GM23338 (cell line): ENCODE data around the gene NDEL1. TPM values are rescaled to one million over a fixed set of nuclear protein-coding genes. Genes with fewer than 3 reads are reported as not detected.

Source experiments
- ATAC-seq: fragments of 200-7000 bp; cut with Tn5 transposase; 3 replicates; pipeline ENCODE4 v1.9.1; 2020
- DNase-seq: peaks from one replicate; pipeline ENCODE4 v3.0.0-alpha.2; 2015; ENCODE audit warnings: low spot score
- H2AFZ ChIP-seq: fragments of 200-600 bp; sonication (generic); 2 replicates; pipeline ENCODE4 v1.8.0; 2016; ENCODE audit warnings: antibody characterized with exemption, mild to moderate bottlenecking, moderate library complexity
- H3F3A ChIP-seq: fragments of 200-600 bp; sonication (generic); replicated peaks from 2 replicates; pipeline ENCODE4 v1.8.0; 2017; ENCODE audit warnings: antibody characterized with exemption, mixed run types, low read depth
- H3K27ac ChIP-seq: fragments of 200-600 bp; sonication (generic); 2 replicates; pipeline ENCODE4 v1.6.1; 2016; ENCODE audit warnings: low read depth
- H3K27me3 ChIP-seq: fragments of 200-600 bp; sonication (generic); 2 replicates; pipeline ENCODE4 v1.8.0; 2016; ENCODE audit warnings: mild to moderate bottlenecking, mixed run types, moderate library complexity; ENCODE audit not compliant: insufficient read depth
- H3K36me3 ChIP-seq: fragments of 200-600 bp; sonication (generic); 2 replicates; pipeline ENCODE4 v1.8.0; 2016; ENCODE audit warnings: mild to moderate bottlenecking; ENCODE audit not compliant: insufficient read depth
- H3K4me1 ChIP-seq: fragments of 200-600 bp; sonication (generic); 2 replicates; pipeline ENCODE4 v1.8.0; 2016; ENCODE audit warnings: mild to moderate bottlenecking, moderate library complexity; ENCODE audit not compliant: insufficient read depth
- H3K4me2 ChIP-seq: fragments of 200-600 bp; sonication (generic); 2 replicates; pipeline ENCODE4 v1.7.1; 2017; ENCODE audit warnings: mixed run types
- H3K4me3 ChIP-seq: fragments of 200-600 bp; sonication (generic); 2 replicates; pipeline ENCODE4 v1.6.1; 2016; ENCODE audit warnings: mixed run types
- H3K79me2 ChIP-seq: fragments of 200-600 bp; sonication (generic); replicated peaks from 2 replicates; pipeline ENCODE4 v1.8.0; 2017; ENCODE audit warnings: mild to moderate bottlenecking; ENCODE audit not compliant: insufficient read depth
- H3K9me2 ChIP-seq: fragments of 200-600 bp; sonication (generic); 2 replicates; pipeline ENCODE4 v1.8.0; 2017; ENCODE audit not compliant: insufficient read depth
- H4K20me1 ChIP-seq: fragments of 200-600 bp; sonication (generic); replicated peaks from 2 replicates; pipeline ENCODE4 v1.8.0; 2017; ENCODE audit warnings: mild to moderate bottlenecking; ENCODE audit not compliant: insufficient read depth
- H3K27ac Mint-ChIP-seq: 2 replicates; pipeline ENCODE4 v1.8.0; 2020; ENCODE audit warnings: inconsistent platforms, mild to moderate bottlenecking, moderate library complexity, mixed read lengths
- H3K27me3 Mint-ChIP-seq: 3 replicates; pipeline ENCODE4 v1.8.0; 2022; ENCODE audit warnings: low read depth, mild to moderate bottlenecking, moderate library complexity, mixed read lengths, inconsistent platforms; ENCODE audit not compliant: insufficient read depth, poor library complexity
- H3K36me3 Mint-ChIP-seq: 3 replicates; pipeline ENCODE4 v1.8.0; 2021; ENCODE audit warnings: low read depth, mild to moderate bottlenecking, inconsistent platforms, moderate library complexity, mixed read lengths
- H3K4me1 Mint-ChIP-seq: 3 replicates; pipeline ENCODE4 v1.8.0; 2020; ENCODE audit warnings: mild to moderate bottlenecking, inconsistent platforms, mixed read lengths
- H3K4me3 Mint-ChIP-seq: 3 replicates; pipeline ENCODE4 v1.8.0; 2021; ENCODE audit warnings: moderate library complexity, mild to moderate bottlenecking, inconsistent platforms, mixed read lengths
- H3K9me3 Mint-ChIP-seq: 3 replicates; pipeline ENCODE4 v1.8.0; 2020; ENCODE audit warnings: moderate library complexity, mild to moderate bottlenecking, inconsistent platforms, mixed read lengths
- CREB1 ChIP-seq: fragments of 250-450 bp; sonication (Bioruptor Pico); IDR thresholded peaks from 2 replicates; pipeline ENCODE4 v1.5.0; 2020; ENCODE audit warnings: low read depth, mild to moderate bottlenecking, moderate library complexity
- CTCF ChIP-seq, 2 experiments: fragments of 200-600 bp in 1 of 2; sonication (generic) in 1 of 2; conservative IDR thresholded peaks; 2 replicates each; pipeline versions ENCODE4 v1.5.1 to v1.6.1; 2016 to 2017; ENCODE audit warnings: antibody characterized with exemption in 2 of 2, low read depth in 2 of 2, mild to moderate bottlenecking in 2 of 2, moderate library complexity in 1 of 2
- ETS1 ChIP-seq: IDR thresholded peaks from 2 replicates; pipeline ENCODE4 v1.6.1; 2016; ENCODE audit warnings: antibody characterized with exemption
- EZH2 ChIP-seq: fragments of 200-600 bp; sonication (generic); IDR thresholded peaks from one replicate; pipeline ENCODE4 v1.8.0; 2017; ENCODE audit warnings: antibody characterized with exemption, mild to moderate bottlenecking, low read depth; ENCODE audit not compliant: unreplicated experiment
- EZH2phosphoT487 ChIP-seq: fragments of 200-600 bp; sonication (generic); IDR thresholded peaks from one replicate; pipeline ENCODE4 v1.8.1; 2018; ENCODE audit warnings: antibody characterized with exemption; ENCODE audit not compliant: unreplicated experiment
- JUNB ChIP-seq: IDR thresholded peaks from one replicate; pipeline ENCODE4 v1.6.1; 2016; ENCODE audit warnings: antibody characterized with exemption; ENCODE audit not compliant: unreplicated experiment
- NANOG ChIP-seq: IDR thresholded peaks from 2 replicates; pipeline ENCODE4 v1.6.1; 2016; ENCODE audit warnings: antibody characterized with exemption, borderline replicate concordance
- POLR2AphosphoS5 ChIP-seq: IDR thresholded peaks from 2 replicates; pipeline ENCODE4 v1.6.1; 2016; ENCODE audit warnings: antibody characterized with exemption, low read depth
- STAT1 ChIP-seq: IDR thresholded peaks from one replicate; pipeline ENCODE4 v1.6.1; 2016; ENCODE audit warnings: antibody characterized with exemption; ENCODE audit not compliant: unreplicated experiment
- ZNF114 ChIP-seq: fragments of 250-450 bp; sonication (Bioruptor Pico); IDR thresholded peaks from 2 replicates; pipeline ENCODE4 v1.5.0; 2020; ENCODE audit warnings: mild to moderate bottlenecking, moderate library complexity
- ZNF331 ChIP-seq: fragments of 250-450 bp; sonication (Bioruptor Pico); IDR thresholded peaks from 2 replicates; pipeline ENCODE4 v1.5.0; 2020; ENCODE audit warnings: low read depth, mild to moderate bottlenecking, moderate library complexity
- polyA plus RNA-seq: library from polyadenylated mRNA; unstranded; fragments of >200 nt; fragmentation: Nextera tagmentation; extraction: Ambion mirVana; gene quantifications from 2 replicates; pipeline ENCODE4 v1.2.1, GENCODE V29; 2016
- total RNA-seq: library from RNA; depleted of rRNA; stranded (reverse); fragments of >200 nt; shearing (Covaris generic); gene quantifications from 2 replicates; pipeline ENCODE4 v1.2.3, GENCODE V29; 2014
- TF ChIP-seq, protein P1 (sequence below): IDR thresholded peaks from one replicate; pipeline ENCODE4 v1.6.1; 2018; ENCODE audit warnings: antibody characterized with exemption; ENCODE audit not compliant: unreplicated experiment
- TF ChIP-seq, protein P2 (sequence below): fragments of 250-450 bp; sonication (Bioruptor Pico); IDR thresholded peaks from 2 replicates; pipeline ENCODE4 v1.5.0; 2020; ENCODE audit warnings: mild to moderate bottlenecking, moderate library complexity

NDEL1 gene
- total and polyA plus RNA-seq, 2 experiments from 2014 or later, result 21.2 to 26.0 TPM

- Histone ChIP-seq H2AFZ (no peak within 1 kb of the TSS), H3K27me3 (no peaks in the 10 kb centered on the region), H3K4me1 (no peaks in the 10 kb centered on the region), H3K4me3 (no peak within 1 kb of the TSS), H3K79me2 (no peaks in the 10 kb centered on the region), H3F3A (no peaks in the 10 kb centered on the region; the same call in 1 of the 2 replicates), H3K27ac (no peak within 1 kb of the TSS), H4K20me1 (no peaks in the 10 kb centered on the region), H3K4me2 (no peak within 1 kb of the TSS), H3K36me3 (no peaks in the 10 kb centered on the region), H3K9me2 (no peaks in the 10 kb centered on the region)
- no peaks in the 10 kb centered on the region for H3K9me3 Mint-ChIP-seq
- H3K4me1 Mint-ChIP-seq, result no peaks in the 10 kb centered on the region
- TF ChIP-seq POLR2AphosphoS5, result no peak
- no peak for TF ChIP-seq JUNB
- no peak for TF ChIP-seq NANOG
- TF ChIP-seq EZH2phosphoT487, result no peak
- TF ChIP-seq ZNF114, result no peak
- no peak for TF ChIP-seq ZNF331 (CRISPR knock-in tag)
- TF ChIP-seq EZH2, result no peak
- TF ChIP-seq, protein P1, sequence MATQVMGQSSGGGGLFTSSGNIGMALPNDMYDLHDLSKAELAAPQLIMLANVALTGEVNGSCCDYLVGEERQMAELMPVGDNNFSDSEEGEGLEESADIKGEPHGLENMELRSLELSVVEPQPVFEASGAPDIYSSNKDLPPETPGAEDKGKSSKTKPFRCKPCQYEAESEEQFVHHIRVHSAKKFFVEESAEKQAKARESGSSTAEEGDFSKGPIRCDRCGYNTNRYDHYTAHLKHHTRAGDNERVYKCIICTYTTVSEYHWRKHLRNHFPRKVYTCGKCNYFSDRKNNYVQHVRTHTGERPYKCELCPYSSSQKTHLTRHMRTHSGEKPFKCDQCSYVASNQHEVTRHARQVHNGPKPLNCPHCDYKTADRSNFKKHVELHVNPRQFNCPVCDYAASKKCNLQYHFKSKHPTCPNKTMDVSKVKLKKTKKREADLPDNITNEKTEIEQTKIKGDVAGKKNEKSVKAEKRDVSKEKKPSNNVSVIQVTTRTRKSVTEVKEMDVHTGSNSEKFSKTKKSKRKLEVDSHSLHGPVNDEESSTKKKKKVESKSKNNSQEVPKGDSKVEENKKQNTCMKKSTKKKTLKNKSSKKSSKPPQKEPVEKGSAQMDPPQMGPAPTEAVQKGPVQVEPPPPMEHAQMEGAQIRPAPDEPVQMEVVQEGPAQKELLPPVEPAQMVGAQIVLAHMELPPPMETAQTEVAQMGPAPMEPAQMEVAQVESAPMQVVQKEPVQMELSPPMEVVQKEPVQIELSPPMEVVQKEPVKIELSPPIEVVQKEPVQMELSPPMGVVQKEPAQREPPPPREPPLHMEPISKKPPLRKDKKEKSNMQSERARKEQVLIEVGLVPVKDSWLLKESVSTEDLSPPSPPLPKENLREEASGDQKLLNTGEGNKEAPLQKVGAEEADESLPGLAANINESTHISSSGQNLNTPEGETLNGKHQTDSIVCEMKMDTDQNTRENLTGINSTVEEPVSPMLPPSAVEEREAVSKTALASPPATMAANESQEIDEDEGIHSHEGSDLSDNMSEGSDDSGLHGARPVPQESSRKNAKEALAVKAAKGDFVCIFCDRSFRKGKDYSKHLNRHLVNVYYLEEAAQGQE, result no peak
- TF ChIP-seq STAT1, result no peak
- TF ChIP-seq CREB1 (CRISPR knock-in tag), result no peak
- no peak for TF ChIP-seq ETS1
- TF ChIP-seq CTCF (conservative IDR thresholded peaks at IDR 0.05; ENCODE audit: low read depth in 2 of 2), result no peak
- TF ChIP-seq, protein P2, sequence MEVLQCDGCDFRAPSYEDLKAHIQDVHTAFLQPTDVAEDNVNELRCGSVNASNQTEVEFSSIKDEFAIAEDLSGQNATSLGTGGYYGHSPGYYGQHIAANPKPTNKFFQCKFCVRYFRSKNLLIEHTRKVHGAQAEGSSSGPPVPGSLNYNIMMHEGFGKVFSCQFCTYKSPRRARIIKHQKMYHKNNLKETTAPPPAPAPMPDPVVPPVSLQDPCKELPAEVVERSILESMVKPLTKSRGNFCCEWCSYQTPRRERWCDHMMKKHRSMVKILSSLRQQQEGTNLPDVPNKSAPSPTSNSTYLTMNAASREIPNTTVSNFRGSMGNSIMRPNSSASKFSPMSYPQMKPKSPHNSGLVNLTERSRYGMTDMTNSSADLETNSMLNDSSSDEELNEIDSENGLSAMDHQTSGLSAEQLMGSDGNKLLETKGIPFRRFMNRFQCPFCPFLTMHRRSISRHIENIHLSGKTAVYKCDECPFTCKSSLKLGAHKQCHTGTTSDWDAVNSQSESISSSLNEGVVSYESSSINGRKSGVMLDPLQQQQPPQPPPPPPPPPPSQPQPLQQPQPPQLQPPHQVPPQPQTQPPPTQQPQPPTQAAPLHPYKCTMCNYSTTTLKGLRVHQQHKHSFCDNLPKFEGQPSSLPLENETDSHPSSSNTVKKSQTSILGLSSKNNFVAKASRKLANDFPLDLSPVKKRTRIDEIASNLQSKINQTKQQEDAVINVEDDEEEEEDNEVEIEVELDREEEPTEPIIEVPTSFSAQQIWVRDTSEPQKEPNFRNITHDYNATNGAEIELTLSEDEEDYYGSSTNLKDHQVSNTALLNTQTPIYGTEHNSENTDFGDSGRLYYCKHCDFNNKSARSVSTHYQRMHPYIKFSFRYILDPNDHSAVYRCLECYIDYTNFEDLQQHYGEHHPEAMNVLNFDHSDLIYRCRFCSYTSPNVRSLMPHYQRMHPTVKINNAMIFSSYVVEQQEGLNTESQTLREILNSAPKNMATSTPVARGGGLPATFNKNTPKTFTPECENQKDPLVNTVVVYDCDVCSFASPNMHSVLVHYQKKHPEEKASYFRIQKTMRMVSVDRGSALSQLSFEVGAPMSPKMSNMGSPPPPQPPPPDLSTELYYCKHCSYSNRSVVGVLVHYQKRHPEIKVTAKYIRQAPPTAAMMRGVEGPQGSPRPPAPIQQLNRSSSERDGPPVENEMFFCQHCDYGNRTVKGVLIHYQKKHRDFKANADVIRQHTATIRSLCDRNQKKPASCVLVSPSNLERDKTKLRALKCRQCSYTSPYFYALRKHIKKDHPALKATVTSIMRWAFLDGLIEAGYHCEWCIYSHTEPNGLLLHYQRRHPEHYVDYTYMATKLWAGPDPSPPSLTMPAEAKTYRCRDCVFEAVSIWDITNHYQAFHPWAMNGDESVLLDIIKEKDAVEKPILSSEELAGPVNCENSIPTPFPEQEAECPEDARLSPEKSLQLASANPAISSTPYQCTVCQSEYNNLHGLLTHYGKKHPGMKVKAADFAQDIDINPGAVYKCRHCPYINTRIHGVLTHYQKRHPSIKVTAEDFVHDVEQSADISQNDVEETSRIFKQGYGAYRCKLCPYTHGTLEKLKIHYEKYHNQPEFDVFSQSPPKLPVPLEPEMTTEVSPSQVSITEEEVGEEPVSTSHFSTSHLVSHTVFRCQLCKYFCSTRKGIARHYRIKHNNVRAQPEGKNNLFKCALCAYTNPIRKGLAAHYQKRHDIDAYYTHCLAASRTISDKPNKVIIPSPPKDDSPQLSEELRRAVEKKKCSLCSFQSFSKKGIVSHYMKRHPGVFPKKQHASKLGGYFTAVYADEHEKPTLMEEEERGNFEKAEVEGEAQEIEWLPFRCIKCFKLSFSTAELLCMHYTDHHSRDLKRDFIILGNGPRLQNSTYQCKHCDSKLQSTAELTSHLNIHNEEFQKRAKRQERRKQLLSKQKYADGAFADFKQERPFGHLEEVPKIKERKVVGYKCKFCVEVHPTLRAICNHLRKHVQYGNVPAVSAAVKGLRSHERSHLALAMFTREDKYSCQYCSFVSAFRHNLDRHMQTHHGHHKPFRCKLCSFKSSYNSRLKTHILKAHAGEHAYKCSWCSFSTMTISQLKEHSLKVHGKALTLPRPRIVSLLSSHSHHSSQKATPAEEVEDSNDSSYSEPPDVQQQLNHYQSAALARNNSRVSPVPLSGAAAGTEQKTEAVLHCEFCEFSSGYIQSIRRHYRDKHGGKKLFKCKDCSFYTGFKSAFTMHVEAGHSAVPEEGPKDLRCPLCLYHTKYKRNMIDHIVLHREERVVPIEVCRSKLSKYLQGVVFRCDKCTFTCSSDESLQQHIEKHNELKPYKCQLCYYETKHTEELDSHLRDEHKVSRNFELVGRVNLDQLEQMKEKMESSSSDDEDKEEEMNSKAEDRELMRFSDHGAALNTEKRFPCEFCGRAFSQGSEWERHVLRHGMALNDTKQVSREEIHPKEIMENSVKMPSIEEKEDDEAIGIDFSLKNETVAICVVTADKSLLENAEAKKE (CRISPR knock-in tag), result no peak
- DNase-seq (no peak), ATAC-seq (no peak)
- no peak within 1 kb of the TSS for H3K4me3 Mint-ChIP-seq
- peaks cover 2% of the 10 kb centered on the region for H3K27me3 Mint-ChIP-seq
- H3K27ac Mint-ChIP-seq, result no peak within 1 kb of the TSS
- no peaks in the 10 kb centered on the region for H3K36me3 Mint-ChIP-seq
Observed at GRCh38 chr17:8397636-8398035, 38.0 kb upstream of the NDEL1 start, which contains the start of gene RNF222. TSS of gene RNF222 (minus strand) at chr17:8397827. CDS start at chr17:8393461, 4,366 bp downstream.
